ENCODE data around the gene TNIK.

TNIK gene

GRCh38 chr3:171456765-171457606 is 3.2 kb downstream of the TNIK start:
- Histone ChIP-seq H3K27ac (ENCODE audit: low read depth, low read length, poor library complexity, severe bottlenecking) (no peak overlapping the region), H3K9ac (ENCODE audit: low read length) (no peak overlapping the region)

GRCh38 chr3:171455603-171456550 is 4.3 kb downstream of the TNIK start:
- peaks cover 8% of the 10 kb centered on the region for H3K4me1 ChIP-seq (ENCODE audit: insufficient read depth, low read length, severe bottlenecking)
- no peaks in the 10 kb centered on the region for H3K36me3 ChIP-seq (ENCODE audit: insufficient read depth, low read length)
- H3K27ac ChIP-seq (ENCODE audit: low read depth, low read length, poor library complexity, severe bottlenecking) = no peak overlapping the region
- no peaks in the 10 kb centered on the region for H3F3A ChIP-seq (ENCODE audit: insufficient read depth, low read length)
- H3K9me3 ChIP-seq (ENCODE audit: low read length) = no peaks in the 10 kb centered on the region
- no peaks in the 10 kb centered on the region for H3K9me2 ChIP-seq (ENCODE audit: low read depth, low read length)
- H3K4me3 ChIP-seq (ENCODE audit: low read depth, low read length, poor library complexity, severe bottlenecking) = no peak overlapping the region
- H2AFZ ChIP-seq (ENCODE audit: low read length) = no peak overlapping the region
- H3K9ac ChIP-seq (ENCODE audit: low read length) = no peak overlapping the region
- H4K20me1 ChIP-seq (ENCODE audit: insufficient read depth, low read length) = no peaks in the 10 kb centered on the region
- peaks cover 2% of the 10 kb centered on the region; the same call in 1 of the 2 replicates for H3K27me3 ChIP-seq (ENCODE audit: insufficient read depth, low read length)
- H3K79me2 ChIP-seq (ENCODE audit: insufficient read depth, low read length) = no peaks in the 10 kb centered on the region
- no peak overlapping the region for H3K4me2 ChIP-seq (ENCODE audit: low read length)
- no peak for TF ChIP-seq EZH2 (IDR thresholded peaks at IDR 0.05; ENCODE audit: borderline replicate concordance, low read length)
- TF ChIP-seq CTCF (IDR thresholded peaks at IDR 0.05; ENCODE audit: low read length) = no peak

More at GRCh38 chr3:171456765-171457606, 3.2 kb downstream of the TNIK start:
- H3K4me1 ChIP-seq (ENCODE audit: insufficient read depth, low read length, severe bottlenecking) = peaks cover 13% of the 10 kb centered on the region
- H3K36me3 ChIP-seq (ENCODE audit: insufficient read depth, low read length) = no peaks in the 10 kb centered on the region
- peaks cover 5% of the 10 kb centered on the region; the same call in 1 of the 2 replicates for H3K27me3 ChIP-seq (ENCODE audit: insufficient read depth, low read length)
- H3K9me2 ChIP-seq (ENCODE audit: low read depth, low read length) = no peaks in the 10 kb centered on the region
- no peak overlapping the region for H3K4me2 ChIP-seq (ENCODE audit: low read length)
- no peak overlapping the region for H3K4me3 ChIP-seq (ENCODE audit: low read depth, low read length, poor library complexity, severe bottlenecking)
- H4K20me1 ChIP-seq (ENCODE audit: insufficient read depth, low read length) = no peaks in the 10 kb centered on the region
- H3K79me2 ChIP-seq (ENCODE audit: insufficient read depth, low read length) = no peaks in the 10 kb centered on the region
- H3K9me3 ChIP-seq (ENCODE audit: low read length) = no peaks in the 10 kb centered on the region
- TF ChIP-seq EZH2 (IDR thresholded peaks at IDR 0.05; ENCODE audit: borderline replicate concordance, low read length) (no peak), CTCF (IDR thresholded peaks at IDR 0.05; ENCODE audit: low read length) (no peak)
- H3F3A ChIP-seq (ENCODE audit: insufficient read depth, low read length) = no peaks in the 10 kb centered on the region
- H2AFZ ChIP-seq (ENCODE audit: low read length) = no peak overlapping the region

GRCh38 chr3:171454041-171454440 is 6.2 kb downstream of the TNIK start:
- Histone ChIP-seq H3K36me3 (ENCODE audit: insufficient read depth, low read length) (no peaks in the 10 kb centered on the region), H2AFZ (ENCODE audit: low read length) (no peak overlapping the region), H3K9me3 (ENCODE audit: low read length) (no peaks in the 10 kb centered on the region), H3K4me3 (ENCODE audit: low read depth, low read length, poor library complexity, severe bottlenecking) (no peak overlapping the region), H3K4me1 (ENCODE audit: insufficient read depth, low read length, severe bottlenecking) (no peaks in the 10 kb centered on the region), H3K4me2 (ENCODE audit: low read length) (no peak overlapping the region), H3K79me2 (ENCODE audit: insufficient read depth, low read length) (no peaks in the 10 kb centered on the region), H3F3A (ENCODE audit: insufficient read depth, low read length) (no peaks in the 10 kb centered on the region), H3K27ac (ENCODE audit: low read depth, low read length, poor library complexity, severe bottlenecking) (no peak overlapping the region), H4K20me1 (ENCODE audit: insufficient read depth, low read length) (no peaks in the 10 kb centered on the region), H3K9me2 (ENCODE audit: low read depth, low read length) (no peaks in the 10 kb centered on the region), H3K9ac (ENCODE audit: low read length) (no peak overlapping the region), H3K27me3 (ENCODE audit: insufficient read depth, low read length) (no peaks in the 10 kb centered on the region)
- no peak for TF ChIP-seq CTCF (IDR thresholded peaks at IDR 0.05; ENCODE audit: low read length)
- TF ChIP-seq EZH2 (IDR thresholded peaks at IDR 0.05; ENCODE audit: borderline replicate concordance, low read length) = no peak

Measured in OCI-LY1 (cell line).